Ramos (cell line): Measurements from ENCODE around the gene GLP2R.
"Not testable (repeated sequence)": the region's sequence is repeated elsewhere in the genome, so short reads cannot be mapped to it uniquely, and the experiment has no call there.

Experiments
- in situ Hi-C: fragments of 300-500 bp; cut with MboI; formaldehyde crosslinking; loops from one replicate; pipeline ENCODE4 v1.14.3; 2022; ENCODE audit warnings: low sequenced_read_pairs; ENCODE audit not compliant: unreplicated experiment

The GLP2R gene, protein sequence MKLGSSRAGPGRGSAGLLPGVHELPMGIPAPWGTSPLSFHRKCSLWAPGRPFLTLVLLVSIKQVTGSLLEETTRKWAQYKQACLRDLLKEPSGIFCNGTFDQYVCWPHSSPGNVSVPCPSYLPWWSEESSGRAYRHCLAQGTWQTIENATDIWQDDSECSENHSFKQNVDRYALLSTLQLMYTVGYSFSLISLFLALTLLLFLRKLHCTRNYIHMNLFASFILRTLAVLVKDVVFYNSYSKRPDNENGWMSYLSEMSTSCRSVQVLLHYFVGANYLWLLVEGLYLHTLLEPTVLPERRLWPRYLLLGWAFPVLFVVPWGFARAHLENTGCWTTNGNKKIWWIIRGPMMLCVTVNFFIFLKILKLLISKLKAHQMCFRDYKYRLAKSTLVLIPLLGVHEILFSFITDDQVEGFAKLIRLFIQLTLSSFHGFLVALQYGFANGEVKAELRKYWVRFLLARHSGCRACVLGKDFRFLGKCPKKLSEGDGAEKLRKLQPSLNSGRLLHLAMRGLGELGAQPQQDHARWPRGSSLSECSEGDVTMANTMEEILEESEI

DNA sequence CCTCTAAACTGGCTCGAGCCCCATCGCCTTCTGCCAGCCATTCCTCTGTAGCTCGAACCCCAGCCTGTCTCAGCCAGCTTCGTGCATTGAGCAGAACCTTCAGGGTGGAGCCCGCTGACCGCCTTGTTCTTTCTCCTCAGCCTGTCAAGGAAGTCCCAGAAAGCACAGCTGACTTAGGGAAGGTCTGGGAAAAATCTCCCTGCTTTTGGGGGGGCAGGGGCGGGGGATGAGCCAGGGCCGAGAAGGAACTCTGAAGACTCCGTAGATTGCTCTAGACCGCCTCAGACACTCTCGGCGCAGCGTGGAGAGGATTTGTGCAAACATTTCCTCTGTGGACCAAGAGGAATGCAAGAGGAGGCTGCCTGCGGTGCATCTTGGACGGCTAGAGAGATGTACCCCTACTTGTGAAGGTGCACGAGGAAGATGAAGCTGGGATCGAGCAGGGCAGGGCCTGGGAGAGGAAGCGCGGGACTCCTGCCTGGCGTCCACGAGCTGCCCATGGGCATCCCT is at the start of gene GLP2R:
GLP2R (plus strand) TSS at position 284 of the 510 bp plus-strand sequence; CDS start at position 424, 140 bp downstream.
- in situ Hi-C loops = no loop called here

DNA sequence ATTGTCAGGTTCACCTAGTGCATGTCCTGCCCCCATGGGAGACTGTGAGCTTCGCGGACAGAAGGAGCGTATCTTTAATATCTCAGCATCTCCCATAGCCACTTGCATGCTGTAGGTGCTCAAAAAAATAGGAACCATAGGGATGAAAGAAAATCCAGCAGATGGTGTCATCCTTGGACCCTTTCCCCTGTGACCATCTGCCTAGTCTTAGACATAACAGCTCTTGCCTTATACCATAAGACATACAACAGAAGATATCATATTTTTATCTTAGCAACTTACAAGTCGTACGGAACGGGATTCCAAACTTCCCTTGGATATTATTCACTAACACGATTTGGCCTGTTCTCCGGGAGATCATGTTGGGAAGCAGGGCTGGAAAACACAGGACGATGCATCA is 48.8 kb upstream of the GLP2R start:
- in situ Hi-C loops = no loop called here

DNA sequence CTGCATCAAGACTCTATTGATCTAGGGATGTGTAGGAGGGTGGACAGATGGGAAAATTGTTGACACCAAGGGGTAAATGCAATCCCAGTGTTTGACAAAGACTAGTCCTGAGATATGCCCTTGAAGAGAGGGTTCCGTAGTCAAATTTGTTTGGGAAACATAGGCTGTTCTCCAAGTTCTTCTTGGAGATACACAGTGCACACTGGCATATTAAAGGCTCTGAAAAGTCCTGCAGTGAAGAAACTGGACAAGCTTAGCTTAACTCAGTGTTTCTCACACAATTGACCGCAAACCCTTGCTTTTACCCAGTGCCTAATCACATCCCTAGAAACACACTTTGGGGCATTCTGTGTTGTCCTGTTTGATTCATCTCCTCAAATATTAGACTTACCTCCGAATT is 45.2 kb upstream of the GLP2R start:
- in situ Hi-C loops = no loop called here

DNA sequence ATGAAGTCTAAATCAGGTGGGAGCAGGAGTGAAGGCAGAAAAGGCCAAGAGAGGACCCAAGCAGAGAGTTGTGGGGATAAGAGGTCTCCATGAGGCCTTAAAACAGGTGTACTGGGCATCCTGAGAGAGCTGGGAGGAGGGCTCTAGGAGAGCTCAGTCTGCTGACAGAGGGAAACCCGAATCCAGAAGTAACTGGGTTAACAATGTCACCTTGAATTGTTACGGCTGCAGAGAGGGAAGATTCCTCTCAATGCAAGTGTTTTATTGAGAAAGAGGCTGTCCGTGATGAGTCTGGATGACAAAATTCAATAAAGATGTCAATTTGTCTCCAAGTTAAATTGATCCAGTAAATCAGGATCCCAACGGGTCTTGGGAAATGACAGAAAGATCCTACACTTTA is 42.7 kb upstream of the GLP2R start:
- in situ Hi-C loops = no loop called here

DNA sequence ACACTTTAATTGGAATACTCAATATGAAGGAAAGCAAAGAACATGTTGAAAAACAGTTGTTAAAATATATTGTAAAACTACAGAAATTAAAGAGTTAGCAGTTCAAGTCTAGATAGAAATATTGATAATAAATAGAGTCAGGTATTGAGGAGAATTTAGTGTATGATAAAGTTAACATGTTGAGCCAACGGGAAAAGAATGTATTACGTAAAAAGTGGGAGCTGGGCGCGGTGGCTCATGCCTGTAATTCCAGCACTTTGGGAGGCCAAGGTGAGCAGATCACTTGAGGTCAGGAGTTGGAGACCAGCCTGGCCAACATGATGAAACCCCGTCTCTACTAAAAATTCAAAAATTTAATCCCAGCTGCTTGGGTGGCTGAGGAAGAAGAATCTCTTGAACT is 42.3 kb upstream of the GLP2R start:
- in situ Hi-C loops = not testable (repeated sequence)

DNA sequence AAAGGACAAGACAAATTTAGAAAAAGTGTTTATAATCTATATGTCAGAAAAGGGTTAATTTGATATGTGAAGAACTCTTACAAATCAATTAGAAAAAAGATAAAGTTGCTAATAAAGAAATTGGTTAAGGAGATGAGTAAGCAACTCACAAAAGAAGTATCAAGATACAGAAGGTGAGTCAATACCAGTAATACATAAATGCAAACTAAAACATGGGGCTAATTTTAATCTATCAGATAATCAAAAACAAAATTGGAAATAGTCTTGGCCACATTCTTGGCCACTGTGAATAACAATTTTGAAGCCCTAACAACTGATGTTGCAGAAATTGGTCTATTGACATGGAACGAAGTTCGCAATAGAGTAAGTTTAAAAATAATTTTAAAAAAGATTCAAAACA is 41.2 kb upstream of the GLP2R start:
- in situ Hi-C loops = no loop called here

DNA sequence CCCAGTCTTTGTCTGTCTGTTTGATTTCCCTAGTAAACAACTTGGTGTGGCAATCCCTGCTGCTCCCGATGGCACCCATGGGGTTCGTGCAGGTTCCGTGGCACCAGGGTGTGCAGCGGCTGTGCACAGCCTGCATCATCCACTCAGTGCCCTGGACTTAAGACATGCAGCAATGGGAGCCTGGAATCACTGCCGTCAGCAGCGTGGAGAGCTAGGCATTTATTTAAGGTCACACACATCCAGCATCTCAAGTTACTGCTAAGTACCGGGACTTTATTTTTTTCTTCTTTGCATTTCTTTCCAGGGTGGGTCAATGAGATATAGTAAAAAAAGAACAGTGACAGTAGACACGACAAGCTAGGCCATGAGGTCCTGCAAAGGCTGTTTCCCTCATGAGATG is 37.1 kb upstream of the GLP2R start:
- in situ Hi-C loops = no loop called here

DNA sequence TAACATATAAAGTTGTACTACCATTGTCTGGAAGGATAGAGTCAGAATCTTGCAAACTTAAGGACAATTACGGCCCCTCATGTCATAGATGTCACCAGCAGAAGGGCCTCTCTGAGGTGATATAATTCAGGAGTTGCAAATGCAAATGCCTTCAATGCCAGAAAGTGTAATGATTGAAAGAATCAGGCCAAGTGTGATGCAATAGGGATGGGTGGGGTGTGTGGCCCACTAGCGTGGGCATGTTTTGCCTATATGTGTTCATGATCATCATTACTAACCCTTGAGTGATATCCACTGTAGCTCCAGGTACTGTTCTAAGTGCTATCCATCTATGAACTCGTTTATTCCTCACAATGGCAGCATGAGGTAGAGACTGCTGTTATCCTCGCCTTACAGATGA is 35.4 kb upstream of the GLP2R start:
- in situ Hi-C loops = no loop called here

DNA sequence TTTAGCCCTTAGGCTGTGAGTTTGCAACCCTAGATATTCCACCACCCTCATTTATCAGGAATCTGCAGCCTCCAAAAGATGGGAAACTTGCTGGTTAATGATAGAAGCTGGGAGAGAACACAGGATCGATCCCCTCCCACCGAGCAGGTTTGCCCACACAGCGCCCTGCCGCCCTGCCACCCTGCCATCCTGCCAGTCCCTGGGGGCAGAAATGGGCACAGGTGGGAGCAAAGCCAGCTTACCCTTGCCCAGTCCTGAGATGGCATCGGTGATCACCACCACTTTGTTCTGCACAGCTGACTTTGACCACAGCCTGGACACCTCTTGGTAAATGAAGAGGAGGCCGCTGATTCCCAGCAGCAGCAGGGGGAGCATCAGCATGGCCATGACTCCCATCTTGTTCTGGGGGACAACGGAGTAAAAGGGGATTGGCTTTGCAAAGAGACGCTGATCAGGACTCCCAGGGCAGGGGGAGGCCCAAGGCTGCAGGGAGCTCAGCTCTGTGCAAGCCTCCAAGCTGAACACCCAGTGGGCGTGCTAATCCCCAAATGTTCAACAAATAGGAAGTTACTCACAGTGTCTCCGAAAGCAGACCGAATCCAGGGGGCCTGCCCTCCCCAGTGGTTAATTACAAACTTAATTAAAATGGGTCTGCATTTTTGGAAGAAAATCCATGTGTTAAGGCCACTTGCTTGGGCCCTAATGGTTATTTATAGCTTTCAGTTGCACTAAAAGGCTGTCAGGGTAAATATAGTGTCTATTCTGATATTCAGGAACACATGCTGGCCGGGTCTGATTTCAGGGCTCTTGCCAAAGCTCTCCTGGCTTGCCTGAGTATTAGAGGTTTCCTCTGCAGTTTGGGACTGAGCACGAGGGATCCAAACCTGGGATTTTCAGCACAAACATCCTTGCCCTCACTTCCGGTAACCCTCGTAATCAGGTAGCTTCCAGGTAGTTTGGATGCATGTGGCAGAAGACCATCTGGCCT is 34.5 kb upstream of the GLP2R start, which contains the start of gene DHRS7C:
DHRS7C (minus strand) TSS at position 704 of the 988 bp plus-strand sequence; CDS start at position 396, 308 bp downstream.
- in situ Hi-C loops = no loop called here

DNA sequence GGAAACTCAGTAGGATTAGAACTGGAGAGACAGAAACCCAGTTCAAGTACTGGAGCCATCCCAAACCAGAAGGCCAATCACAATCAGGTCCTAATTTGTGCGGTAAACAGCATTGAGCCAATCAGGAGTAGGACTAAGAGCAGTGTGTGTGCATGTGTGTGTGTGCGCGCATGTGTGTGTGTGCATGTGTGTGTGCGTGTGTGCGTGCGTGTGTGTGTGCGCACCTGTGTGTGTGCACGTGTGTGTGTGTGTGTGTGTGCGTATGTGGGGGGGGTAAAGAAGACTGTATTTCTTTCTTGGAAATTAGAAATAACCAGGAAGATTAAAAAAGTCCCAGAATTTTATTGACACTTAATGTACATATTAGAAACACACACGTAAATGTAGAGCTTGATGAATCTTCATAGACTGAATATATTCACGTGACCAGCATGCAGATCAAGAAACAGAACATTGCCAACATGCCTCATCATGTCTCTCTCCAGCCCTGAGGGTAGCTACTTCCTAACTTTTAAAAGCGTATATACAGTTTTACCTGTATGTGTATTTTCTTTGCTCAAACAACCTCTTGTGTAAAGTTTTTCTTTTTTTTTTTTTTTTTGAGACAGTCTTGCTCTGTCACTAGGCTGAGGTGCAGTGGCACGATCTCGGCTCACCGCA is 33.4 kb upstream of the GLP2R start:
- in situ Hi-C loops = no loop called here

DNA sequence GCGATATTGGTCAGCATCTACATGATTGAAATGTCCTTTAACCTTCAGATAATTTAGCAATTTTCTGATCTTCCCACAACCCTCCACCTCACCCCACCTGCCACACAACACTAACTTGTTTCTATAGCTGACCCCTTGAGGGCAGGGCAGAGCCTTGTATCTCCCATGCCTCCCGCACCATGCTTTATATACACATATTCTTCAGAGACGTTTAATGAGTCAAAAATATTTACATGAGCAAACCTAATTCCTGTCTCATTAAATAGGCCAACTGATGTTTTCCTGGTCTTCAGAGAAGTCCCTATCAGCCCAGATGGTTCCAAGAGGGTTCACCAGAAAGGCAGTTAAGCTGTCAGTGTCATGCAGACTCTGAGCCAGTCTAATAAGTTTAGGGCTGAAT is 27.7 kb upstream of the GLP2R start:
- in situ Hi-C loops = no loop called here

DNA sequence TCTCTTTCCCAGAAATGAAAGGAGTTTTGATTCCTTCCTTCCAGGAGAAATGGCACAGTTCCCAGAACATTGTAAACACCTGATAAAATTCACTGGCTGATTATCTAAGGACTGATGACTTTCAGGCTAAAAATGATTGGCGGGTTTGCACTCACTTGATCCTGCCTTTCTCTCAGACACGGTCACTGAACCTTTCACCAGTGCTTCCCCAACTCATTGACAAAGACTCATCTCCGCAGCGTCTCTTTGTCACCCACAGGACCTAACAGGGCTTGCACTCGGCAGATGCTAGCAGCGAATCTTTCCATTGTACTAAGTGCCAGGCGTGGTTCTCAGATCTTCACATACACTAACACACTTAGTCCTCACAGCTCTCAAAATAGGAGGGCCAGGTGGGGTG is 27.0 kb upstream of the GLP2R start:
- in situ Hi-C loops = no loop called here

DNA sequence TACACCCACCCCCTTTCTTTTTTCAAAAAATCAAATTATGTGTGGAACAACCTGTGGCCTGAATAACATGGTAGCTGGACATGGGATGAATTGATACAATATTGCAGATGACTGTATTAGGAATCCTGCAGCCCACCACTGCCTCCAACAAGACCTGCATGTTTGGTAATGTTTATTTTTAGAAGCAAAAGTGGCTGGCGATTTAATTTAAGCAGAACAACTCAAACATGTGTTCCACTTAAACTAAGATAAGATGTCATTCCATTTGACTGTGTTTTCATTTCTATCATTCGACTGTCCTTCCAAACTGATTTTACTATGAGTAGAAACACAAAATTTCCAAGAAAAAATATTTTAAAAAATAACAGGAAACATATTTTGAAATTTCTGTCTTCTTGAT is 24.2 kb upstream of the GLP2R start:
- in situ Hi-C loops = no loop called here

DNA sequence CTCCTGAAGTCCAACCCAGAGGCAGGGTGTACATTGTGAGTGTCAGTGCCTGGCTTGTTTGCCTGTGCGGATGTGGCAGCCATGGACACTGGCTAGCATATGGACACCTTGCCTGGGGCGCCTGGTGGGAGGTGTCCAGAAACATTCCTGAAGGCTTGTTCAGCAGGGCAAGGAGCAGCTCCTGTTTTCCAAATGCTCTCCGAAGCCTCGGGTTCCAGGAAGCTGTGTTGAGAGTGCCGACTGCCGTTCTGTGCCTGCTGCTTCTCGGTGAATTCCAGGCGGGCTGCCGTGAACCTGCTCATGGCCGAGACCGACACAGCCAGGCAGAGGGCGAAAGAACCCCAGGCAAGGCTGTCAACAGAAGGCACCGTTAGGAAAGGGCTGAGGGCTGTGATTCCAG is 23.4 kb upstream of the GLP2R start:
- in situ Hi-C loops = no loop called here

DNA sequence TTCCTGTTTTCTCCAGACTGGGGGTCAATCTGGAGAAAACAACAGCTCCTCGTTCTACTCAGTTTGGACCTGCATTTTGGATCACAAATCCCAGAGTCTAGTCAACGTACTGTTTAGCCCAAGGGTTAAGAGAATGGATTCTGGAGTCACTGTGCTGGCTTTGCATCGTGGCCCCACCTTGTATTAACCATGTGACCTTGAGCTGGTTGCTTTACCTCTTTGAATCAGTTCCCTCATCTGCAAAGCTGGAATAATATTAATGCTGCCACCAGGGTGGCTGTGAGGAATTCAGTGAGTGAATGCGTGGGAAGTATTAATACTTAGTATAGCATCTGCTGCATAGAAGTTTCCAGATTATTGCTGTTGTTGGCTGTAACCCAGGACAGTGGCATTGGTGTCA is 23.0 kb upstream of the GLP2R start:
- in situ Hi-C loops = no loop called here

DNA sequence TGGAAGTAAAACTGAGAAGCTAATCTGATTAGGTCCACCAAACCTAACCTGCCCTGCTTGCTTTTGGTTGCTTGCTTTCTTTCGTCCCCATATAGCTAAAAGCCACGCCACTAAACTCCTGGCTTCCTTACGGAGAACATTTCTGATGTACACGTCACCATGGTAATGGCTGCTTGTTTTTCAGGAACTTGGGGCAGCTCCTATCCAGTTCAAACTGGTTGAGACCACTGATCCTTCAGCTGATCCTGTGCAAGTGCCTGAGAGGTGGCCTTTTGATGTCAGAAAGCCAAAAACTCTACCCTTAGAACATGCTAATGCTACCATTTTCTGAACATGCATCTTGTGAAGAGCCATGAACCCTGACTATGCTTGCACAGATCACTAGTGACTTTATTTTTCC is 20.0 kb upstream of the GLP2R start:
- in situ Hi-C loops = no loop called here

DNA sequence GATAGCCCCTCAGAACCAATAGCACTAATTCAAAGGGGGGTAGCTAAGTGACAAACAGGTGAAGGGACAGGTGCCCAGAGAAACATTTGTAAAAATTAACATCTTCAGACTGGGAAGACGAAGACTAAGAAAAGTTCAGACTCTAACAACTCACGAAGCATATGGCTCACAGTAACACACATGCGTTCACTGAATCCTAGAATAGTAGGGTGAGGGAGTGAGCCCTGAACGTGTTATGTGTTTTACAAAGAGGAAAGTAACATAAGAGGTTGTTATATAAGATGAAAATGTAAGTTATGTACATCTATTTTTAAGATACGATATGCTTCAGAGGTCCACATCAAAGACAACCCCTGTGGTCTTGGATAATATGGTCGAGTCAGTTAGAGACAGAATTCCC is 19.0 kb upstream of the GLP2R start:
- in situ Hi-C loops = no loop called here

DNA sequence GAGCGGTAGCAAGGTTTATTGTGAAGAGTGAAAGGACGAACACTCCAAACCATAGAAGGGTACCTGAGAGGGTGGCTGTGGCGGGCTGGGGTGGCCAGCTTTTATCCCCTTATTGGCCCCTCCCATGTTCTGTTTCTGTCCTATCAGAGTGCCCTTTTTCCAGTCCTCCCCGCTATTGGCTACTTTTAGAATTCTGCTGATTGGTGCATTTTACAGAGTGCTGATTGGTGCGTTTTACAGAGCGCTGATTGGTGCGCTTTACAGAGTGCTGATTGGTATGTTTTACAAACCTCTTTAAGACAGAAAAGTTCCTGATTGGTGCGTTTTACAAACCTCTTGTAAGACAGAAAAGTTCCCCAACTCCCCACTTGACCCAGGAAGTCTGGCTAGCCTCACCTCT is 16.3 kb upstream of the GLP2R start:
- in situ Hi-C loops = no loop called here

DNA sequence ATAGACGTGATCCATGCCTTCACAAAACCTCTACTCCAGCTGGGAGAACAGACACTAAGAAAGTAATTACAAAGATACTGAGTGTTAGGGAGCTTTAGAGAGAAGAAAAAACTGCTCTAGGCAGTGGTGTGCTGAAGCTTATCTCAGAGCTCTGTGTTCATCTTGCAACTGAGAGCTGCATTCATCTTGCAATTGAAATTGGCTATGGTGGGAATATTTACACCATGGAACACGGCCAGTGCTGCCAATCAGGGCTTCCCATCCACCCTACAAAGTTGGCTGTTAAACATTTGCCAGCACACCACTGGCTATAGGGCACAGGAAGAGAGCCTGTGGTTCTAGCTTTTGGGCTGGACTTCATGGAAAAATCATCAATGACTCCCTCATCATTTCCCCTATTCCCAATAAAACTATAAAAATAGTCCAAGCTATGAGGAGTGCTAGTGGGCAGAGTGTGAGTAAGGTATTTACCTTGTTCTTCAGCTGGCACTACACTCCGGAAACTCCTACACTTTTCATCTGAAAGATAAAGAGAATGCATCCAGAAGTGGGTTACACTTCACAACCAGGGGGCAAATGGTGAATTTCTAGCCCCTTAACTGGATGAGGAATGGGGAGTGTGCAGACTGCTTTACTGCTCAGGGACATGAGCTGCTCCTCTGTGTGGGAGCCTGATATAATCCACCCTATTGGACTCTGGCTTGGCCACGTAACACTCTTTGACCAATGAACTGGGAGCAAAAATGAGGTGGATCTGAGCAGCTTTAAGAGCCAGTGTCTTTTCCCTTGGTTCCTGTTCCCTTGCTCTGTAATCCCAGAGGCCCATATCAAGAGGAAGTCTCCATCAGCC is 15.4 kb upstream of the GLP2R start:
- in situ Hi-C loops = no loop called here
